NCI-H526 (cell line): Measurements from ENCODE around the gene NCOA1.
"Not testable (repeated sequence)": the region's sequence is repeated elsewhere in the genome, so short reads cannot be mapped to it uniquely, and the experiment has no call there.

Experiments
- DNase-seq, 2 experiments: peaks; one replicate each; lab custom pipeline; 2025; lab: John Stamatoyannopoulos, UW

NCOA1 gene

GRCh38 chr2:24792542-24792873, 301.5 kb downstream of the NCOA1 start:
- no peak for DNase-seq

- peak; percentile 96 to 98 for DNase-seq
Measured at GRCh38 chr2:24792874-24793760, 302.1 kb downstream of the NCOA1 start, which contains the start of the genes CENPO and PTRHD1. CENPO (plus strand) TSS chr2:24793425; CDS start chr2:24793920, 495 bp downstream. PTRHD1 (minus strand) TSS chr2:24793391; CDS start chr2:24793377, 14 bp downstream.

GRCh38 chr2:24793761-24794435, 302.8 kb downstream of the NCOA1 start:
- DNase-seq, result peak; percentile 55 to 65

- DNase-seq, result no peak
Measured at GRCh38 chr2:24797644-24798043, 306.6 kb downstream of the NCOA1 start.

GRCh38 chr2:24800487-24800886, 309.4 kb downstream of the NCOA1 start:
- DNase-seq, result not testable (repeated sequence)

GRCh38 chr2:24805811-24806660, 315.0 kb downstream of the NCOA1 start:
- not testable (repeated sequence) for DNase-seq

- no peak for DNase-seq
Measured at GRCh38 chr2:24806661-24807036, 315.6 kb downstream of the NCOA1 start.

DNA sequence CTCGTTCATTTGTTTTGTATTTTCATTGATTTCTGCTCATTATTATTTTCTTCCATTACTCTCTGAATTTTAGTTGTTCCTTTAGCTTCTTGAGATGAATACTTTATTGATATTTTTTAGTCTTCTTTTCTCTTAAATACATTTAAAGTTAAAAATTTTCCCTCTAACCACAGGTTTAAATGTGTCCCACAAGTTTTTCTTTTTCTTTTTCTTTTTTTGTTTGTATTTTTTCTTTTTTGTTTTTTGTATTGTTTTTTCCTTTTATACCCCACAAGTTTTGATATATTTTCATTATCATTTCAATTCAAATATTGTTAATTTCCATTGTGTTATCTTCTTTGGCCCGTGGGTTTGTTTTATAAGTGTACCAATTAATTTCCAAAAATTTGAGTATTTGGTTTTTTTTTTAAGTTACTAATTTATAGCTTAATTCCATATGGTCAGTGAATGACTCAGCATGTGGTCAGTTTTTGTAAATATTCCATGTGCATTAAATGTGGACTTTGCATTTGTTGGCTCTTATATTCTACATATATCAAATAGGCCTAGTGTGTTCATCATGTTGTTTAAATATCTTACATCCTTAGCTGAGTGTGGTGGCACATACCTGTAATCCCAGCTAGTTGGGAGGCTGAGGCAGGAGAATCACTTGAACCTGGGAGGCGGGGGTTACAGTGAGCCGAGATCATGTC, 318.4 kb downstream of the NCOA1 start:
- DNase-seq, result no peak

GRCh38 chr2:24813691-24814137, 322.7 kb downstream of the NCOA1 start:
- DNase-seq, result no peak

DNA sequence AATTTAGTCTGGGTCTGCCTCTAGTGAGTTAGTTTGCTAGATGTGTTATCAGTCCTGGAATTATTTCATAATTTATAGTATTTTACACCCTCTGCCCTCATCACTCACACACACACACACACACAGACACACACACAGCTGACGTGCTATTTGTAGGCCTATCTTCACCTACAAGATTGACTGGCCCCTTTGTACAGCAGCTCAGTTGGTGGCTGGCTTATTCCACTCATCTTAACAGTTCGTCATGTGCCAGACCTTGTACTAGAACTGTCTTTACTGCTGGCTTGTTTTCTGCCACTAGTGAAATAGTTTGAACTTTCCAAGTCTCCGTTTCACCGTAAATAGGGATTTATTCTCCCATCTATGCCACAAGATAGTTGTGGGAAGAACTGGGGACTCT, 323.5 kb downstream of the NCOA1 start:
- DNase-seq, result no peak

DNA sequence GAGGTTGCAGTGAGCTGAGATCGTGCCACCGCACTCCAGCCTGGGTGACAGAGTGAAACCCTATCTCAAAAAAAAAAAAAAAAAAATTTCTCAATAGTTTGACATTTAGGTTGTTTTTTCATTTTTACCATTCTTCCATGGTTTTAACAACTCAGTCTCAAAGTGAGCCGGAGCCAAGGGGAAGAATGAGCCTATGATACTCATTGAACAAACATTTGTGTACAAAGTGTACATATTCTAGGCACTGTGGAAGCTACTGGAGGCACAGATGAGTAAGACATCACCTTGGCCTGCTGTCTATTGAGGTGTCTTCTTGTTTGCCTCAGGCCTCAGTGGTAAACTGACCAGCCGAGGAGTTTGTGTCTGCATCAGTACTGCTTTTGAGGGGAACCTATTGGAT, 324.1 kb downstream of the NCOA1 start:
- no peak for DNase-seq

- DNase-seq, result no peak
Measured at GRCh38 chr2:24816404-24816803, 325.4 kb downstream of the NCOA1 start.

- no peak for DNase-seq
Measured at GRCh38 chr2:24816884-24817283, 325.8 kb downstream of the NCOA1 start.

- no peak for DNase-seq
Measured at GRCh38 chr2:24818721-24819167, 327.7 kb downstream of the NCOA1 start.

DNA sequence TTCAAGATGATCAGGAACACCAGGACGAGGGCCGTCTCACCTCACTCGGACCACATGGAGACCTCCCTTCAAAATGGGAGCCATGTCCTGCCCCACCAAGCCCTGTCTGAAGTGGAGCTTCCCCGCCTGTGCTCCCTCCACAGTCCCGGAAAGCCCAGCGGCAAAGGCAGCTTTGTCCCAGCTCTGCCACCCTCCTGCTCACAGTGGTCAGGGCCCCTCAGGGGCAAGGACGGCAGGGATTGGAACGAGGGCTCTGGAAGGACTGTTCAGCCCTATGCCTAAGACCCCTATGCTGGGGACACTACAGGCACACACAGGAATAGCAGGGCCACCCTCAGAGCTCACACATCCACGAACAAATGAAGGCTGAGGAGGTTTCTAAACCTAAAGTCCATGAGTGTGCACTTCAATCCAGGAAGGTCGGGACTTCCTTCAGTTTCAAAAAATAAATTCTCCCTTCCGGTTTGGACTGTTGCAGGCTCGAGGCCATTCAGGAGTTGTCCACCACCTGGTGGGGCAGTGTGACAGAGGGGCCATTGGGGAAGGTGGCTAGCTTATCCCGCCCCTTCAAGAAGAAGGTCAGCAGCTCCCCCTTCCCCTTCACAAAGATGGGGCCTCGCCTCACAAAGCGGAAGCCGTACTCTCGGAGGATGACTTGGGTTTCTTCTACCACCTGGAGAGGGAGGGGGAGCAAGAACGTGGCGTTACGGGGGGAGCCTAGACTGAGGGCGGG, 328.6 kb downstream of the NCOA1 start:
- DNase-seq, result no peak

DNA sequence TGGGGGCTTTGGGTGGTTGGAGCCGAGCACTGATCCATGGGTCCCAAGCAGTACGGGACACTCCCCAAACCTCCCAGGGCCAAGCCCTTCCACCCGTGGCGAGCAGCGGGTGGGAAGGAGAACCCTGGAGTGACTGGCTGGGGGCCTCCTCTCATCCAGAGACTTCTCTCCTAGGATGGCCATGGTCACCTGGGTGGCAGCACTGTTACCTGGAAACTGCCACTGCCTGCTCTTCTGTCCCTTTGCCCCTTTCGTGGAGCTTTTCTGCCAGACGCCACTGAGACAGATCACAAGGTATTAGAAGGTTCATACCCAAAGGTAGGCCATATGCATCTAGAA, 329.1 kb downstream of the NCOA1 start:
- DNase-seq, result no peak
